HG03520 (cell line): ENCODE data around the gene WDR89.
"Not testable (repeated sequence)": the region's sequence is repeated elsewhere in the genome, so short reads cannot be mapped to it uniquely, and the experiment has no call there.

Experiments
- ATAC-seq: cut with Tn5 transposase; IDR thresholded peaks from one replicate; pipeline ENCODE4 v1.9.1; 2021; ENCODE audit warnings: mild to moderate bottlenecking, moderate library complexity; ENCODE audit not compliant: unreplicated experiment

Gene WDR89

GRCh38 chr14:63641473-63642228 lies at the start of gene WDR89:
WDR89 (minus strand) TSS chr14:63641871; CDS start chr14:63599942, 41,929 bp downstream.
- ATAC-seq, result peak; percentile 83

GRCh38 chr14:63689132-63689531 lies 47.5 kb upstream of the WDR89 start:
- ATAC-seq, result no peak

GRCh38 chr14:63686926-63687325 lies 45.3 kb upstream of the WDR89 start:
- ATAC-seq, result no peak

- no peak for ATAC-seq
These were observed 43.7 kb upstream of the WDR89 start for GRCh38 chr14:63685401-63685800.

- no peak for ATAC-seq
These were observed 41.3 kb upstream of the WDR89 start for GRCh38 chr14:63682727-63683593.

GRCh38 chr14:63678536-63678935 lies 36.9 kb upstream of the WDR89 start:
- ATAC-seq, result no peak

GRCh38 chr14:63677891-63678379 lies 36.3 kb upstream of the WDR89 start:
- no peak for ATAC-seq

- ATAC-seq, result no peak
These were observed 34.9 kb upstream of the WDR89 start for GRCh38 chr14:63676615-63677014.

- no peak for ATAC-seq
These were observed 32.3 kb upstream of the WDR89 start for GRCh38 chr14:63673886-63674497.

- ATAC-seq, result no peak
These were observed 31.6 kb upstream of the WDR89 start for GRCh38 chr14:63673255-63673654.

GRCh38 chr14:63672417-63673180 lies 30.9 kb upstream of the WDR89 start:
- no peak for ATAC-seq

- ATAC-seq, result no peak
These were observed 30.3 kb upstream of the WDR89 start for GRCh38 chr14:63671987-63672386.

- ATAC-seq, result no peak
These were observed 29.0 kb upstream of the WDR89 start for GRCh38 chr14:63670692-63671091.

GRCh38 chr14:63666335-63666734 lies 24.7 kb upstream of the WDR89 start:
- no peak for ATAC-seq

GRCh38 chr14:63663428-63664341 lies 22.0 kb upstream of the WDR89 start:
- no peak for ATAC-seq

GRCh38 chr14:63662776-63663175 lies 21.1 kb upstream of the WDR89 start:
- ATAC-seq, result no peak

GRCh38 chr14:63661881-63662280 lies 20.2 kb upstream of the WDR89 start:
- ATAC-seq, result not testable (repeated sequence)

- no peak for ATAC-seq
These were observed 18.1 kb upstream of the WDR89 start for GRCh38 chr14:63659726-63660125.

- no peak for ATAC-seq
These were observed 14.5 kb upstream of the WDR89 start for GRCh38 chr14:63656194-63656593.

- no peak for ATAC-seq
These were observed 13.3 kb upstream of the WDR89 start for GRCh38 chr14:63654936-63655335.
